HG02642 (cell line): ENCODE results near the gene FGF9.

Experiments
- ATAC-seq: cut with Tn5 transposase; IDR thresholded peaks from one replicate; pipeline ENCODE4 v1.9.1; 2021; ENCODE audit warnings: mild to moderate bottlenecking; ENCODE audit not compliant: unreplicated experiment, poor library complexity

Gene FGF9

DNA sequence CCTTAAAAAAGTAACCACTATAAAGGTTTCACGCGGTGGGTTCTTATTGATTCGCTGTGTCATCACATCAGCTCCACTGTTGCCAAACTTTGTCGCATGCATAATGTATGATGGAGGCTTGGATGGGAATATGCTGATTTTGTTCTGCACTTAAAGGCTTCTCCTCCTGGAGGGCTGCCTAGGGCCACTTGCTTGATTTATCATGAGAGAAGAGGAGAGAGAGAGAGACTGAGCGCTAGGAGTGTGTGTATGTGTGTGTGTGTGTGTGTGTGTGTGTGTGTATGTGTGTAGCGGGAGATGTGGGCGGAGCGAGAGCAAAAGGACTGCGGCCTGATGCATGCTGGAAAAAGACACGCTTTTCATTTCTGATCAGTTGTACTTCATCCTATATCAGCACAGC, 30.6 kb downstream of the FGF9 start:
- no peak for ATAC-seq

DNA sequence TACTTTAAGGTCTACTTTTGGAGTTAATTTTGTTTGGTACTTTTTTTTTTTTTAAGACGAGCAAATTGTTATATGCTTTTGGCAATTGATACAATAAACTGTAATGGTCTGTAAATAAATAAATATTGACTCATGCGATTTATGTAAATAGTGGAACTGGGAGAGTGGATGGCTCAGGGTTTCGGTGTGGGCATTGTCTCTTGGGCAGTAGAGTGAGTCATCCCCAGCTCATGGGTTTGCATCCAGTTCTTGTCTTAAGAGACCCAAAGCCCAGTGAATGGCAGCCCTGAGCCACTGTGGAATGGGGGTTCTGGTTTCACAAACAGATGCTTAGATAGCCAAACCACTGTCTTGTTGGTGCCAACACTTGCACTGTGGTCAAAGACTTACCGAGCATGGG, 33.0 kb downstream of the FGF9 start:
- ATAC-seq, result no peak

DNA sequence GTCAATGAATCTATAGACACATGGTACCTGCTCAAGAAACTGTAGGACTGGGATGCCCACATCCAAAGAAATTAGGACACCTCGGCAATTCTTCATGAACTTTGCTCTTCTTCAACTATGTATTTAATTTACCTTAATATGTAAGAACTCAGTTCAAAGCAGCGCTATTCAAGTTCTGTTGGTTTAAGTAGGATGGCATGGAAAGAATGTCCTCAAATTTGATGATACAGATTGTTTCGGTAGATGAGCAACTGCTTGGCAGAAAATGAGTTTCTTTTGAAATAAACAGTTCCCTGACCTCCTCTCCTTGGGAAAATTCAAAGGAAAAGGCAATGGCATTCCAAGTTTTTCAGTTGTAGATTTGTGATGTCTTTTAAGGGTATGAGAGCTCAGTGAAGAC, 36.7 kb downstream of the FGF9 start:
- ATAC-seq, result no peak

DNA sequence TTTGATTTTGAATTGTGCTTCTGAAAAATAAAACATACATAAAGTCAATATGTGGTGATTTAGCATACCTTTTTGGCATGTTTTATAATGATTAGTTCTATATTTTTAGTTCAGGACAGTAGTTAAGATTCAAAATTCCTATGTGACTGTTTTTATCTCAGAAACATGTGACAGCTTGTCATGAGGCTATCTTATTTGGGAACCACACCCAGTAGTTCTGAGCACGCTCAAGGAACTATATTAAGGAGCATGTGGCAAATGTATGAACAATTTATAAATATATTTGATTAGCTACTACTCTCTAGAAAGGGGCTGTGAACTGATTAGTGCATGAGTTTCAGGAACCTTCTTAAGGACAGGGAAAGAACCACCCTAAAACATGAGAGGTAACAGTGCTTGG, 38.8 kb downstream of the FGF9 start:
- no peak for ATAC-seq

- ATAC-seq, result no peak
Measured at GRCh38 chr13:21710163-21710562, 39.3 kb downstream of the FGF9 start.

GRCh38 chr13:21717817-21718216, 46.9 kb downstream of the FGF9 start:
- ATAC-seq, result no peak

DNA sequence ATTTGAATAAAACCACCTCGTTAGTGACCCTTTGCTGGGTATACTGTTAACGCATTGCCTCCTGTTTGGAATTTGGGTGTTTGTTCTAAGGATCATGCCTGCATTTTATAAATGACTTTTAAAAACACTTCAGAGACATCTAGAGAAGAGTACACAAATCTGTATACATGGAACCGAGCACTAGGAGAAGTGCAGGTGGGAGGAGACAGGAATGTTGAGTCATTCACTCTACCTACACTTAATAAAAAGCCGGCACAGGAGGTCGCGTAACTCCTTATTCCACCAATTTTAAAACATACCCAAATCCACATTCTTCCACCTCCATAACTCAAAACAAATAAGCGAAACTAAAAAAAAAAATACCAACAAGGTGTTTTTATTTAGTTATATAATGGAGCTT, 48.6 kb downstream of the FGF9 start:
- ATAC-seq, result no peak

GRCh38 chr13:21723807-21724505, 53.1 kb downstream of the FGF9 start:
- no peak for ATAC-seq

GRCh38 chr13:21730186-21730880, 59.5 kb downstream of the FGF9 start:
- no peak for ATAC-seq

DNA sequence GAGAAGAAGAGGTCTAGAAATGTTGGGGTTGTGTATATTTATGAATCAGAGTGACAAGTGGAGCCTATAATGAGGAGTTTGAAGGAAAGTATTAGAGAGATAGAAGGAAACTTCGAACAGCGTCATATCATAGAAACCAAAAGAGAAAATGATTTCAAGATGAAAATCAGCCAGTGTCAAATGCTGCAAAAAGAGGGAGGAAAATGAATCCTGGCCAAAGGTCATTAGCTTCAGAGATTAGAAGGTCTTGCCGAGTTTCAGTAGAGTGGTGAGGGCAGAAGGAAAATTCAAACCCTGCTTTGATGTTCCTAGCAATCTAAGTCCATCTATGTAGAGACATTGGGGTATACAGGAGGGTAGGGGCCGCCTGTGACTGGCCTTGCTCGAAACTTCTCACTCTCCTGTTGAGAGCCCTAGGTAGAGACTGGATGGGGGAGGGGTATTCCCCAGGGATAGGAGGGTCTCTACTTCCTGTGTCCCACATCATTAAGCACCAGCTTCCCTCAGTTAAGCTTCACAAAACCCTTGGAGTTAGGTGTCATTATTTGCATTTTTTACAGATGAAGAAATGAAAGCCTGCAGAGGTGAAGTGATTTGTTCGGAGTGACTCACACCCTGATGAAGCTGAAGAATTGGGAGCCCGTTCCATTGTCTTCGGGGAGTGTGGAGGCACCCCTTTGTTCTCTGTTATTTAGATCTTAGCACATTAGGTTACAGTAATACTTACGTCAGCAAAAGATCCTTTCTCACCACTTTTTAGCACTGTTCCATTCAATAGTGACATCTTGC, 62.8 kb downstream of the FGF9 start:
- no peak for ATAC-seq

GRCh38 chr13:21734961-21735360, 64.1 kb downstream of the FGF9 start:
- no peak for ATAC-seq

DNA sequence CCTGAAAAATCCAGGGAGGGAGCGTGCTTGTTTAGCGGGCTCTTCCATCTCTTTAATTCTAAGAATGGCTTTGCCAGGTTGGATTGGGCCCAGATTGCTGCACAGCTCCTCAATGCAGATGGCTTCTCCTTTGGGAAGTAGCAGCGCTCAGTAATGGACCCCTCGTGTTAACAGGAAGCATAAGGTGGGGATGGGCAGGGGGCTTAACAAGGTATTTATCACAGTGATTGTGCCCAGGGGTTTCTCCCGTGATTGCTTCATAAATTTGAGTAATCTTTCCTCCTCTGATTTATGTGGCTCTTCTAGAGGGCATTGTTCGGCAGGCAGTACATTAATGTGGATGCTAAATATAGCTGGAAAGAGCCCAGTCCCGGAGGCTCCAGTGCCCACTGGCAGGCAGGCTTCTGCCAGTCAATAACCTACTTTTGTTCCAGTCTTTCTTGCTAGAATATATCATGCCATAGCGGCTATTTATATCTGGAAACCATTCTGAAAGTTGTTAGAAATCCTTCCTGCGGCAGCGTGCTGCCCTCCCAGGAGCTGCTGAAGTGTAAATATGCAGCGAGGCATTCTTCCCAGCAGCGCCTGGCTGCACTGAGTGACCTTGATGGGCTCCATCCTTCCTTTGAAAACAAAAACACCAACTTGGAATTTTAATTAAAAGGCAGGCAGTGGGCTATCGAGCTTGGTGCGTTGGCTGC, 65.0 kb downstream of the FGF9 start:
- no peak for ATAC-seq

DNA sequence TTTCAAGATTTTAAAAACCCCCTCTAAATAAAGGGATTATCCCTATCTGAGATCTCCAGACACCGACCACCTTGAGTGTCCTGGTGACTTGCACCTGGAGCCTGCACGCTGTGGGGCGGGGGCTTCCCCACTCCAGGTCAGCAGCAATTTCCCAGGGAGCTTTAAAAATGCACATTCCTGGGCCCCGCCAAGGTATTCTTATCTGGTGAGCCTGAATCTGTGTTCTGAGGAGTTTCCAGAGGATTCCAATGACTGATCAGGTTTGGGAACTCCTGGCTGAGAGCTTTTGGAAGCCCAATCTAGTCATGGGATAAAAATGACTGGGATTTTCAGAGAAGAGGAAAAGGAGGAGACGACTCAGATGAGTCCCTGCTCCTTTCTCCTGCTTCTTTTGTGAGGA, 66.1 kb downstream of the FGF9 start:
- ATAC-seq, result no peak

DNA sequence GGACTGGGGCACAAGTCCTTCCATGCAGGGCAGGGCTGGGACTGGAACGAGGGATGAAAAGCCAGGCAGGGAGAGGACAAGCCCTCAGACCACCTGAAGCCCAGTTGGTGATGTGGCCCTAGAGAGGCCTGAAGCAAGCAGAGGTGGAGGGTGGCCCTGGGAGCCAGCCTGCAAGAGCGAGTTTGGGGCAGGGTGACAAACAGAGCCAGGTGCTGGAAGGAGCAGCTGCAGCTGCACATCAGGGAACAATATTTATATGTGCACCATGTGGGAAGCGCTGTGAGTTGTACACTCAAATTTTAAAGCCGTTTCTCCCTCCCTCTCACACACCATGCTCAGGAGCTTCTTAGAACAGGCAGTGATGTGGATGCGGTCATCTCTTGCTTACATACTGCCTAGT, 67.8 kb downstream of the FGF9 start:
- no peak for ATAC-seq

GRCh38 chr13:21739771-21740170, 68.9 kb downstream of the FGF9 start:
- ATAC-seq, result no peak

DNA sequence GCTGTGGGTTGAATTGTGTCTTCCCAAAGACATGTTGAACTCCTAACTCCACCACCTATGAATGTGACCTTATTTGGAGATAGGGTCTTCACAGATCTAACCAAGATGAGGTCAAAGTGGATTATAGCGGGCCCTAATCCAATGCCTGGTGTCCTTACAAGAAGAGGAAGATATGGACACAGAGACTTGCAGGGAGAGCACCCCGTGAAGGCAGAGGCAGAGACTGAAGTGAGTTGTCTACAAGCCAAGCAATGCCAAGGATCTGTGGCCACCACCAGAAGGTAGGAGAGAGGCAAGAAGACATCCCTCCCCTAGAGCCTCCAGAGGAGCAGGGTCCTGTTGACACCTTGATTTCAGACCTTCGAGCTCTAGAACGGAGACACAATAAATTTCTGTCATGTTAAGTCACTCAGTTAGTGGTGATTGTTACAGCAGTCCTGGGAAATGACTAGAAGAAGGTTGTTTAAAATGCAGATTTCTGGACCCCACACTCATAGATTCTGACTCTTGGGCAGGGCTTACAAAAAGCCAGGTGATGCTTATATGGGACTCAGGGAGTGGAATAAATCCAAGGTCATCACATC, 70.6 kb downstream of the FGF9 start:
- no peak for ATAC-seq

DNA sequence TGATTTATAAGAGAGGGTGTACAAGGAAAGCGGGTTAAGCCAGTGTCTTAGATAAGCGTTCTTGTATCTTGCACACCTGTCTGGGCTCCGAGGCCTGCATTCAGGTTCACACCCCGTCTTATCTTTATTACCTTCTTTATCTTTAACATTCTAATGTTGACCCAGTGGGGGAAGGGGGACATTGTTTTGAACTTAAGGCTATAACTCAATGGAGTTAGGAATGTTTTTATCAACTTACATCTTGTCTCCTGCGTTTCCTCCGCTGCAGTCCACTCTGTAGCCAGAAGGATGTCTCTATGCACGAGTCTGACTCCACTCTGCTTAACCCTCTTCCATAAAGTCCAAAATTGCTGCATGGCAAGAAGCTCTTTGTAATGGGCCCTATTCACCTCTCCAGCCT, 71.2 kb downstream of the FGF9 start:
- ATAC-seq, result no peak

GRCh38 chr13:21744149-21744548, 73.3 kb downstream of the FGF9 start:
- no peak for ATAC-seq

DNA sequence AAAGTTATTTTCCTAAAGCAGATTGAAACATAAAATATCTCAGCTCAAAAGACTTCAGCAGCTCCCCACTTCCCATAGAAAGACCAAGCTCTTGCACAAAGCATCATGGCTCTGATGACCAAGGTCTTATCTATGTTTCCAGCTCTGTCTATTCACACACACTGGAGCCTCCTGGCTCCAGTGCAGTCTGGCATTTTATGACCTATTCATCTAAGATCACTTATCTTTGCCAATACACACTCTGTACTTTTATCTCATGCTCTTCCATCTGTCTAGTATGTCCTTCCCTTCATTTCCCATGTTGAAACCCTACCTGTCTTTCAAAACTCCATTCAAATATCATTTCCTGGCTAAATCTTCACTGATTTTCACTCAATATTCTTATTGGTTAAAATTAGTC, 74.4 kb downstream of the FGF9 start:
- no peak for ATAC-seq

DNA sequence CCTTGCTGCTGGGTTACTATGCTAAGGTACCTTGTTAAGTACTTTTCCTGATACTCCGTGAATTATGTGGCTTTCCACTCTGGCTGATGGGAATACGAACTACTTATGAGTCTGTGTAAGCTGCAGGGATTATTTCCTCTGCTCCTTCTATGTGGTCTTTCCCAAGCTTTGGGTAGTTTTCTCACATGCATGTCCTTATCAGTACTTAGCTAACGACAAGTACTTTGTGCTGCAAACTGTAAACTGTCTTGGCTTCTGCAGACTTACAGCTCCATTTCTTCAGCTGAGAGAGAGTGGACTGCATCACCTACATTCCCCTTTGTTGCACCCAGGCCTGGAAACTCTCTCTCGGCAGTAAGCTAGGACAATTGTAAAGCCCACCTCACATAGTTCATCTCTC, 76.6 kb downstream of the FGF9 start:
- ATAC-seq, result no peak
